Body of pancreas (tissue), 4 donors: ENCODE data around the gene PTGS2. TPM values are rescaled to one million over a fixed set of nuclear protein-coding genes. Genes with fewer than 3 reads are reported as not detected.

Experiments
- ATAC-seq: fragments of 150-250 bp; one replicate; pipeline ENCODE4 v1.9.1; 2016
- DNase-seq, 4 donors: peaks; one replicate each; pipeline ENCODE4 v3.0.0-alpha.2; 2019
- H3K27ac ChIP-seq, 4 donors: fragments of 200-600 bp; sonication (generic); 1 replicate in 3 of 4; 2 replicates in 1 of 4; pipeline versions ENCODE4 v1.5.1 to v1.6.1; 2016 to 2019; ENCODE audit warnings: mild to moderate bottlenecking in 1 of 4, mixed read lengths in 1 of 4, moderate library complexity in 1 of 4
- H3K27me3 ChIP-seq, 2 donors: fragments of 200-600 bp; sonication (generic); one replicate each; pipeline ENCODE4 v1.6.0; 2016; ENCODE audit warnings: mild to moderate bottlenecking in 1 of 2
- H3K36me3 ChIP-seq, 2 donors: fragments of 200-600 bp; sonication (generic); replicated peaks in 1 of 2; 2 replicates each; pipeline ENCODE4 v1.5.1; 2016; ENCODE audit warnings: low read depth in 2 of 2; ENCODE audit not compliant: insufficient read depth in 1 of 2
- H3K4me1 ChIP-seq: fragments of 200-600 bp; sonication (generic); one replicate; pipeline ENCODE4 v1.6.0; 2016
- H3K4me3 ChIP-seq, 2 donors: fragments of 200-600 bp; sonication (generic); 1 replicate in 1 of 2; 2 replicates in 1 of 2; pipeline ENCODE4 v1.5.1; 2016 to 2019
- H3K9me3 ChIP-seq, 3 donors: fragments of 200-600 bp; sonication (generic); 1 replicate in 2 of 3; 2 replicates in 1 of 3; pipeline ENCODE4 v1.5.1; 2016
- CTCF ChIP-seq, 7 experiments: fragments of 450-650 bp in 4 of 7; fragments of 200-600 bp in 3 of 7; sonication (generic) in 3 of 7; IDR thresholded peaks; one replicate each; pipeline ENCODE4 v1.5.1; 2016 to 2019; ENCODE audit warnings: antibody characterized with exemption in 7 of 7
- POLR2A ChIP-seq, 3 donors: fragments of 450-650 bp; IDR thresholded peaks; one replicate each; pipeline ENCODE4 v1.6.1; 2016; ENCODE audit warnings: antibody characterized with exemption in 3 of 3, mild to moderate bottlenecking in 2 of 3
- WGBS, 2 donors: methylation state at CpG; one replicate each; pipeline ENCODE4 v1.1.5; 2017; 5-methylcytosine and 5-hydroxymethylcytosine counted together
- intact Hi-C: fragments of 100-400 bp; cut with DNase I; formaldehyde crosslinking; loops from one replicate; pipeline ENCODE4 v1.15.1; 2023
- total RNA-seq, 2 donors: library from RNA; depleted of rRNA; stranded (reverse); fragments of >200 nt; gene quantifications; one replicate each; pipeline ENCODE4 v1.1.0, GENCODE V29; 2016

Gene PTGS2
- total RNA-seq, 2 donors from 2014 or later: 1.3 to 3.3 TPM

GRCh38 chr1:186710696-186711095 is 30.5 kb upstream of the PTGS2 start:
- intact Hi-C loops: no loop called here
- no peak overlapping the region for H3K27ac ChIP-seq
- no peak overlapping the region for H3K4me3 ChIP-seq
- DNase-seq (no peak), ATAC-seq (no peak)
- no peaks in the 10 kb centered on the region for H3K4me1 ChIP-seq
- no peaks in the 10 kb centered on the region for H3K27me3 ChIP-seq
- H3K36me3 ChIP-seq: no peaks in the 10 kb centered on the region
- 50 to 61% methylated on average over 2 of the region's 2 CpGs for WGBS, 2 donors
- TF ChIP-seq POLR2A (IDR thresholded peaks at IDR 0.05): no peak
- no peak for TF ChIP-seq CTCF (IDR thresholded peaks at IDR 0.05)
- H3K9me3 ChIP-seq: no peaks in the 10 kb centered on the region

GRCh38 chr1:186708694-186709097 is 28.5 kb upstream of the PTGS2 start:
- Histone ChIP-seq H3K4me1 (no peaks in the 10 kb centered on the region), H3K4me3 (no peak overlapping the region), H3K9me3 (no peaks in the 10 kb centered on the region), H3K27me3 (no peaks in the 10 kb centered on the region), H3K36me3 (no peaks in the 10 kb centered on the region), H3K27ac (no peak overlapping the region)
- no peak for TF ChIP-seq POLR2A (IDR thresholded peaks at IDR 0.05)
- TF ChIP-seq CTCF (IDR thresholded peaks at IDR 0.05): no peak
- ATAC-seq (no peak), DNase-seq (no peak)
- 63 to 70% methylated on average over 2 of the region's 2 CpGs for WGBS, 2 donors
- intact Hi-C loops: no loop called here

- DNase-seq (no peak), ATAC-seq (no peak)
- H3K9me3 ChIP-seq: no peaks in the 10 kb centered on the region
- H3K36me3 ChIP-seq: no peaks in the 10 kb centered on the region
- WGBS, 2 donors: 68 to 78% methylated on average over 8 of the region's 8 CpGs
- no peaks in the 10 kb centered on the region for H3K4me1 ChIP-seq
- H3K27ac ChIP-seq: no peak overlapping the region
- H3K4me3 ChIP-seq: no peak overlapping the region
- TF ChIP-seq CTCF (IDR thresholded peaks at IDR 0.05) (no peak), POLR2A (IDR thresholded peaks at IDR 0.05) (no peak)
- intact Hi-C loops: no loop called here
- H3K27me3 ChIP-seq: no peaks in the 10 kb centered on the region
These were observed 23.1 kb upstream of the PTGS2 start for GRCh38 chr1:186703209-186703766.

GRCh38 chr1:186700722-186701121 is 20.5 kb upstream of the PTGS2 start:
- Histone ChIP-seq H3K4me3 (no peak overlapping the region), H3K36me3 (no peaks in the 10 kb centered on the region), H3K9me3 (no peaks in the 10 kb centered on the region), H3K4me1 (no peaks in the 10 kb centered on the region), H3K27me3 (no peaks in the 10 kb centered on the region), H3K27ac (no peak overlapping the region)
- ATAC-seq: no peak
- 54 to 58% methylated on average over 2 of the region's 2 CpGs for WGBS, 2 donors
- intact Hi-C loops: no loop called here
- DNase-seq: no peak
- TF ChIP-seq CTCF (IDR thresholded peaks at IDR 0.05) (no peak), POLR2A (IDR thresholded peaks at IDR 0.05) (no peak)

GRCh38 chr1:186699519-186699918 is 19.3 kb upstream of the PTGS2 start:
- intact Hi-C loops: no loop called here
- Histone ChIP-seq H3K36me3 (no peaks in the 10 kb centered on the region), H3K9me3 (no peaks in the 10 kb centered on the region), H3K4me3 (no peak overlapping the region), H3K27ac (no peak overlapping the region), H3K27me3 (no peaks in the 10 kb centered on the region), H3K4me1 (no peaks in the 10 kb centered on the region)
- WGBS, 2 donors: 74 to 84% methylated on average over 2 of the region's 2 CpGs
- ATAC-seq (no peak), DNase-seq (no peak)
- no peak for TF ChIP-seq CTCF (IDR thresholded peaks at IDR 0.05)
- TF ChIP-seq POLR2A (IDR thresholded peaks at IDR 0.05): no peak
